SU-DHL-6 (cell line): ENCODE measurements around the gene DSCAML1.

ENCODE experiments used
- CTCF ChIP-seq: fragments of 200-600 bp; sonication (generic); IDR thresholded peaks from one replicate; pipeline ENCODE4 v1.5.1; 2017; ENCODE audit warnings: antibody characterized with exemption, mild to moderate bottlenecking, low read length, moderate library complexity; ENCODE audit not compliant: insufficient read depth, poor library complexity, severe bottlenecking
- EZH2phosphoT487 ChIP-seq: fragments of 200-600 bp; sonication (generic), shearing (Covaris generic); conservative IDR thresholded peaks from 2 replicates; pipeline ENCODE4 v1.6.1; 2018; ENCODE audit warnings: mild to moderate bottlenecking, antibody characterized with exemption, low read length, moderate library complexity, mixed read lengths

GRCh38 chr11:117752071-117752470 is 44.9 kb downstream of the DSCAML1 start:
- TF ChIP-seq CTCF (no peak), EZH2phosphoT487 (no peak)
